VCaP (cell line): ENCODE measurements around the gene COL4A3.

Source experiments
- H3K27ac ChIP-seq: fragments of 450-650 bp; 2 replicates; pipeline ENCODE4 v1.5.1; 2017
- TF ChIP-seq, protein P1 (sequence below): fragments of 450-650 bp; conservative IDR thresholded peaks from 2 replicates; pipeline ENCODE4 v1.5.1; 2017; ENCODE audit warnings: mild to moderate bottlenecking, moderate library complexity

The COL4A3 gene

DNA sequence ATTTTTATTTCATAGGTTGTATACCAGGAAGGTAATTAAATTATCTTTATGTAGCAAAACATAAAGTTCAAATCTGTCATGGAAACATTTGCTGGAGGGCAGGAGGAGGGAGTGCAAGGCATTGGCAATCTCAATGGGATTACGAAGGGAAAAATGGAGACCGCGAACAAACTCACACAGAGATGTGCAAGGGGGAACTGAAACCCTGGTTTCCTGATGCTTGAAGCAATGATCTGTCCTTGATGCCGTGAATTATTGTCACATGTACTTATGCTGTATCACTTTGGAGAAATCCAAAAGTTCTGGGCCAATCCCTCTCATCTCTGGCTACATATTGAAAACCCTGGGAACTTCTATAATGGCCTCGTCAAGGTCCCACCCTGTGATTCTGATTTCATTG is 95.6 kb downstream of the COL4A3 start:
- H3K27ac ChIP-seq = no peak overlapping the region
- TF ChIP-seq, protein P1, sequence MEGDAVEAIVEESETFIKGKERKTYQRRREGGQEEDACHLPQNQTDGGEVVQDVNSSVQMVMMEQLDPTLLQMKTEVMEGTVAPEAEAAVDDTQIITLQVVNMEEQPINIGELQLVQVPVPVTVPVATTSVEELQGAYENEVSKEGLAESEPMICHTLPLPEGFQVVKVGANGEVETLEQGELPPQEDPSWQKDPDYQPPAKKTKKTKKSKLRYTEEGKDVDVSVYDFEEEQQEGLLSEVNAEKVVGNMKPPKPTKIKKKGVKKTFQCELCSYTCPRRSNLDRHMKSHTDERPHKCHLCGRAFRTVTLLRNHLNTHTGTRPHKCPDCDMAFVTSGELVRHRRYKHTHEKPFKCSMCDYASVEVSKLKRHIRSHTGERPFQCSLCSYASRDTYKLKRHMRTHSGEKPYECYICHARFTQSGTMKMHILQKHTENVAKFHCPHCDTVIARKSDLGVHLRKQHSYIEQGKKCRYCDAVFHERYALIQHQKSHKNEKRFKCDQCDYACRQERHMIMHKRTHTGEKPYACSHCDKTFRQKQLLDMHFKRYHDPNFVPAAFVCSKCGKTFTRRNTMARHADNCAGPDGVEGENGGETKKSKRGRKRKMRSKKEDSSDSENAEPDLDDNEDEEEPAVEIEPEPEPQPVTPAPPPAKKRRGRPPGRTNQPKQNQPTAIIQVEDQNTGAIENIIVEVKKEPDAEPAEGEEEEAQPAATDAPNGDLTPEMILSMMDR = no peak

DNA sequence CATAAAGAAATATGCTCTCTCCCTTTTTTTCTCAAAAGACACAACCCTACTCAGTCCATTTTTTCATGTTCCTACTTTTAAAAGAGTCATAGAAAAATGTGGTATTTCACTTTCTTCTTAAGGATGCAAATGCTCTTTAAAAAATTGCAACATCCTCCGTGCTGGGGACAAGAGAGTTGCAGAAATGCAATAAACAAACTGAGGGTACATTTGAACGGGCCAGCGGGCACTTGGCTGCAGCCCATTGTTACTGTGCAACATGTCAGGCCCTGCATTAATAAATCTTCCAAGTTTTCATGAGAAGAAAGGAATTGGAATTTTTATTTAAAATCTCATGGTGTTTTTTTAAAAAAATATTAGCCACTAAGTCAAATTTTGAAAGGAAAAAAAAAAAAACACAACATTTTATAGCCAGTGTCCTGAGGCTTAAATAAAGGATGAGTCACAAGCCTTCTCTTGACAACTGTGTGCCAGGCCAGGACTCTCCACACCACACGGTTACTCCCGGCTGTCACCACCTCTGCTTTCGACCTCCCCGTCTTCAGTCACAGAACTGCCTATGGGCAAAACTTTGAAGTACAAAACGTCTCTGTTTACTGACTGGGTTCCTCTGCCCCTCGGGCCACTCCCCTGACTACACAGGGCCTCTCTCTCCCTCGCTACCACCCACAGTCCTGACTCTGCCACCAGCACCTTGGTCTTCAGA is 103.1 kb downstream of the COL4A3 start:
- no peak overlapping the region for H3K27ac ChIP-seq
- TF ChIP-seq, protein P1 = no peak

DNA sequence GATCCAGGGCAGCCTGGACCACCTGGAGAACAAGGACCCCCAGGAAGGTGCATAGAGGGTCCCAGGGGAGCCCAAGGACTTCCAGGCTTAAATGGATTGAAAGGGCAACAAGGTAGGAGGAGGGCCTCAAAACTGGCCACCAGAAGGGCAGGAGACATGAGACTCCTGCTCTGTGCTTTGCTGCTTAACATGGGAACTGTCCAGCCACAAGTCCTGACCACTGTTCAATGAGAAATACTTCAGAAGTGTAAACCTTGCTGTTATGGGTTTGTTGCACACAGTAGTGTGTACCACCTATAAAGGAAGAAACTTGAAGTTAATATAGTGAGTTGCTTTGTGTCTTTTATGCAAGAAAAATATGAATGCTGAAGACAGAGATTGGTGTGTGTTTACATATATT is 116.5 kb downstream of the COL4A3 start:
- TF ChIP-seq, protein P1 = no peak
- no peak overlapping the region for H3K27ac ChIP-seq

DNA sequence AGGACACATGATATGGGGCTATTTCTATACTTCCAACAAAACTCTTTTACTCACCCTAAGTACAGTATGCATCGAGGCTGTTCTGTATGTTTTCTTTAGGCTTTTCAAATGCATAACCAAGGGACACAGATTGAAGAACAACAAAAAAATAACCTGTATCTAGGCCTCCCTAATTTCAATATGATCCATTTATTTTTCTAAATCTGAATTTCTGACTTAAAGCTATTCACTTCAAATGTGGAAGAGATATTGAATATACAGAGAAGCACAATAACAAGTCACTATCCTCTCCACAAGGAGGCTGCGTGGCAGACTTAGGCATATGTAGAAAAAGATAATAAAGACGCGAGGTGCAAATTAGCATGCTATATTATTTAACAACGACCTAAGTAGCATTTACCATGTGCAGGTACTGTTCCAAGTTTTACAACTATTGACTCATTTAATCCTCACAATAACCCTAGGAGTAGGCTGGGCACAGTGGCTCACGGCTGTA is 121.4 kb downstream of the COL4A3 start:
- TF ChIP-seq, protein P1 = no peak
- H3K27ac ChIP-seq = no peak overlapping the region

DNA sequence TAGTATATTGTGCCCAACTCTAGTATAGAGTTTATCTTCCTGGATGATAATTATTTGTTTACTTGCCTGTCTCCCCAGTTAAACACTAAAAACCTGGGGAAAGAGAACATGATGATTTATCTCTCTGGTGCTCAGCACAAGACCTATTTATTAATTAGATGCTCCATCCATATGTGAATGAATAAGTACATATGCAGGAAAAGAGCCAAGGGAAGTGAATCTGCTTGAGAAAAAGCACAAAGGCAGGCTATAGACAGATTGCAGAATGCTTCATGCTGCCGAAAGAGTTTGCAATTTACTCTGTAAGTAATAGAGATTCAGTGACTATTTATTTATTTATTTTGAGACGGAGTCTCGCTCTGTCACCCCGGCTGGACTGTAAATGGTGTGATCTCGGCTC is 123.3 kb downstream of the COL4A3 start:
- no peak overlapping the region for H3K27ac ChIP-seq
- TF ChIP-seq, protein P1 = no peak

DNA sequence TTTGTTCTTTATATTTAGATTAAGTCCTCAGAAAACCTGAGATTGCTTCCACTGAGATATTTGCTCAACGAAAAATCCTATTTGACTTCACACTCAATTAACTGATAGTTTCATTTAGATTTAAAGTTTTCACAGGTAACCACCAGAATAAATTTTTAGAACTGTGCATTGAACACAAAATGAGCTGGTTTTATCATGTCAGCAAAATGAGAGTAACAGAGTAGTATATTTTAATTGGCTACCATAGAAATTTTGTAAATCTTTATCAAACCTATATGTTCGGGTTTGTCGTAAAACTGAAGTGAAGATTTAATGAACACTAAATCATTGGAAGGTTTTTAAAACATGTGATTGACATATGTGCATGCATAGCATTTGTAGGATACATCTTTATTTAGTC is 127.9 kb downstream of the COL4A3 start:
- TF ChIP-seq, protein P1 = no peak
- H3K27ac ChIP-seq = no peak overlapping the region

DNA sequence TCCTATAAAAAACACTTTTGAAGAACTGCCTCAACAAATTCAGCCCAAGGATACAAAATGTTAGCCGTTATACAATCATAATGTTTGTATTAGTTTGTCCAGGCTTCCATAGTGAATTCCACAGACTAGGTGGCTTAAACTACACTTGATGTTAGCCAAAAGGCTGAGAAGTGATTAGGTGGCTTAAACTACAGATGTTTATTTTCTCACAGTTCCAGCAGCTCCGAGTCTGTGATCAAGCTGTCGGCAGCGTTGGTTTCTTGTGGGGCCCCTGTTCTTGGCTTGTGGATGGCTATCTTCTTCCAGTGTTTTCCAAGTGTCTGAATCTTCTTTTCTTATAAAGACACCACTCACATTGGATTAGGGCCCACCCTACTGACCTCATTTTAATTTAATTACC is 129.1 kb downstream of the COL4A3 start:
- TF ChIP-seq, protein P1 = no peak
- H3K27ac ChIP-seq = no peak overlapping the region
